ENCODE results near the gene SH3RF2. TPM values are rescaled to one million over a fixed set of nuclear protein-coding genes. Genes with fewer than 3 reads are reported as not detected.

SH3RF2 gene
- total RNA-seq, 2 experiments from 2014 or later = not detected

DNA sequence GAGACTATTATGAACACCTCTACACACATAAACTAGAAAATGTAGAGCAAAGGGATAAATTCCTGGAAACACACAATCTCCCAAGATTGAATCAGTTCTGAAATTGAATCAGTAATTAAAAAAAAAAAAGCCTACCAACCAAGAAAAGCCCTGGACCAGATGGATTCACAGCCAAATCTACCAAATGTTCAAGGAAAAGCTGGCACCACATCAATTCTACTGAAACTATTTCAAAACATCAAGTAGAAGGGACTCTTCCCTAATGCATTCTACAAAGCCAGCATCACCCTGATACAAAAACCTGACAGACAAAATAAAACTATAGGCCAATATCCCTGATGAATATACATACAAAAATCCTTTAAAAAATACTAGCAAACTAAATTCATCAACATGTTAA, 38.2 kb upstream of the SH3RF2 start:
- Mint-ChIP-seq H3K27me3 (no peaks in the 10 kb centered on the region), H3K4me1 (ENCODE audit: low read depth) (no peaks in the 10 kb centered on the region), H3K4me3 (no peak overlapping the region), H3K36me3 (ENCODE audit: low read depth) (no peaks in the 10 kb centered on the region), H3K27ac (no peak overlapping the region), H3K9me3 (peaks cover 4% of the 10 kb centered on the region)
- ChIA-PET POLR2A (no interaction called here), CTCF (no interaction called here)
- intact Hi-C loops (cut with micrococcal nuclease) = no loop called here
- ATAC-seq (no peak), DNase-seq (no peak)
- TF ChIP-seq, protein P1, sequence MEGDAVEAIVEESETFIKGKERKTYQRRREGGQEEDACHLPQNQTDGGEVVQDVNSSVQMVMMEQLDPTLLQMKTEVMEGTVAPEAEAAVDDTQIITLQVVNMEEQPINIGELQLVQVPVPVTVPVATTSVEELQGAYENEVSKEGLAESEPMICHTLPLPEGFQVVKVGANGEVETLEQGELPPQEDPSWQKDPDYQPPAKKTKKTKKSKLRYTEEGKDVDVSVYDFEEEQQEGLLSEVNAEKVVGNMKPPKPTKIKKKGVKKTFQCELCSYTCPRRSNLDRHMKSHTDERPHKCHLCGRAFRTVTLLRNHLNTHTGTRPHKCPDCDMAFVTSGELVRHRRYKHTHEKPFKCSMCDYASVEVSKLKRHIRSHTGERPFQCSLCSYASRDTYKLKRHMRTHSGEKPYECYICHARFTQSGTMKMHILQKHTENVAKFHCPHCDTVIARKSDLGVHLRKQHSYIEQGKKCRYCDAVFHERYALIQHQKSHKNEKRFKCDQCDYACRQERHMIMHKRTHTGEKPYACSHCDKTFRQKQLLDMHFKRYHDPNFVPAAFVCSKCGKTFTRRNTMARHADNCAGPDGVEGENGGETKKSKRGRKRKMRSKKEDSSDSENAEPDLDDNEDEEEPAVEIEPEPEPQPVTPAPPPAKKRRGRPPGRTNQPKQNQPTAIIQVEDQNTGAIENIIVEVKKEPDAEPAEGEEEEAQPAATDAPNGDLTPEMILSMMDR (IDR thresholded peaks at IDR 0.05) = no peak

DNA sequence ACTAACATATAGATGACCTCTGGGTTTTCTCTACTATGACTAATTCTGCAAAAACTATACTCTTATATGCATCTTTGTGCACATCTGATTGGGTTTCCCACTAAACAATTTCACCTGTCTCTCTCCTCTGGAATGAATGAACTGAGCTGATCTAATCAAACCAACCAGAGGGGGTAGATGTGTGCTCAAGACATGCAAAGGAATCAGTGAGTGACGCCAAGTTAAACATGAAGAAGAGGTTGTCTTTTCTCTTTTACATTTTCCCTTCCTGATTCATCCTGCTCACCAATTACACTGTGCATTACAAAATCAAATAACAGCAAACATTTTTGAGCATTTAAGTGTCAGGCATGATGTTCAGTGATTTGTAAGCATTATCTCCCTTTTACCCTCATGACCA, 34.0 kb upstream of the SH3RF2 start:
- TF ChIP-seq, protein P1 (IDR thresholded peaks at IDR 0.05) = no peak
- Mint-ChIP-seq H3K4me3 (no peak overlapping the region), H3K27ac (no peak overlapping the region), H3K9me3 (peaks cover 4% of the 10 kb centered on the region), H3K27me3 (peaks cover 2% of the 10 kb centered on the region), H3K36me3 (ENCODE audit: low read depth) (no peaks in the 10 kb centered on the region), H3K4me1 (ENCODE audit: low read depth) (no peaks in the 10 kb centered on the region)
- CTCF ChIA-PET = no interaction called here
- POLR2A ChIA-PET = no interaction called here
- ATAC-seq = no peak
- intact Hi-C loops (cut with micrococcal nuclease) = no loop called here
- no peak for DNase-seq

DNA sequence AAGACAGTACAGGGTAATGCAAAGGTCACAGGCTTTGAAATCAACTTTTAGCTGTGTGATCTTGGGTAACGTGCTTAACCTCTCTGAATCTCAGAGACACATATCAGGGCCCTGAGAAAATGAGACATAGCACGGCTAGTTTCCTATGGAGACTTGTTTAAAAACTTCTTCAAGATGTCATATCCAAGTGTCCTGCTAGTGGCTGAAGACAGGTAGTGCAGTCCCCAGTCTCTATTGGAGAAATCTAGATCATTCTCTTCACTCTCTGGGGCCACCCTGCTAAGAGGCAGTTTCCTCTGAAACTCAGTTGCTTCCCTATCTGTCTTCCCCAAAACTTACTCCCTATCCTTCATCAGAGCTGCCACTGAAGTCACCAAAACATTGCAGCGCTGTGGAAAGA, 33.3 kb upstream of the SH3RF2 start:
- Mint-ChIP-seq H3K27me3 (peaks cover 2% of the 10 kb centered on the region), H3K9me3 (peaks cover 4% of the 10 kb centered on the region), H3K4me3 (no peak overlapping the region), H3K4me1 (ENCODE audit: low read depth) (no peaks in the 10 kb centered on the region), H3K27ac (no peak overlapping the region), H3K36me3 (ENCODE audit: low read depth) (no peaks in the 10 kb centered on the region)
- ChIA-PET POLR2A (no interaction called here), CTCF (no interaction called here)
- ATAC-seq (no peak), DNase-seq (no peak)
- intact Hi-C loops (cut with micrococcal nuclease) = no loop called here
- TF ChIP-seq, protein P1 (IDR thresholded peaks at IDR 0.05) = no peak

DNA sequence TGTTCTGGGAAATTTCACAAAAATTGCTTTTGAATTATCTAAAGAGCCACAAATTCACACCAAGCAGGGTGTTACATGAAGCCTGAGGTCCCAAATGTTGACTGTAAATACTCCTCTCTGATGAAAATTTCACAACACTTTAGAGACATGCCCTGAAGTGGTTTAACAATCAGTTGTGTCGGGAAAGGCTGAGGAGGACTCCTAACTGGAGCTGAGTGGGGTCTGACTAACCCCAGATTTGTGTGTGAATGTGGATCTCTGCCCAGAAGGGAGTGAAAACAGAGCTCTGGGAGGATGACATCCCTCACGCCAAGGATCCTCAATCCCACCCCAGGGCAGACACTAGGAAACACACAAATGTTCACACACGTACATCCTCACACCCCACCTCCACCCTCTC, 32.5 kb upstream of the SH3RF2 start:
- H3K9me3 Mint-ChIP-seq = peaks cover 4% of the 10 kb centered on the region
- intact Hi-C loops (cut with micrococcal nuclease) = no loop called here
- H3K27ac Mint-ChIP-seq = no peak overlapping the region
- no peaks in the 10 kb centered on the region for H3K36me3 Mint-ChIP-seq (ENCODE audit: low read depth)
- DNase-seq (no peak), ATAC-seq (no peak)
- ChIA-PET POLR2A (no interaction called here), CTCF (no interaction called here)
- TF ChIP-seq, protein P1 (IDR thresholded peaks at IDR 0.05) = no peak
- peaks cover 2% of the 10 kb centered on the region for H3K27me3 Mint-ChIP-seq
- no peaks in the 10 kb centered on the region for H3K4me1 Mint-ChIP-seq (ENCODE audit: low read depth)
- H3K4me3 Mint-ChIP-seq = no peak overlapping the region

DNA sequence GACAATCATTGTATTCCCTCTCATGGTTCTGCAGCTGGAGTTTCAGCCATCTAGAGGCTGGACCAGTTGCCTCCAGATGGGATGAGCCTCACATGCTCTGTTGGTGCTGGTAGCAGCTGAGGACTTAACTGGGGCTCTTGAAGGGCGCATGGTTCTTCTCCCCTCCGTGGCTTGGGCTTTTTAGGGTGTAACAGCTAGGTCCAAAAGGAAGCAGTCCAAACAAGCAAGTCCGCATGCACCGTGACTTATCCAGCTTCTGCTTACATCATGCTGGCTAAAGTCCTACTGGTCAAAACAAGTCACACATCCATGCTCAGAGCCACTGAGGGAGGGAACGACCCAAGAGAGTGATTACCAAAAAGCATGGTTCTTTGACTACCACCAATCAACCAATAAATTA, 31.6 kb upstream of the SH3RF2 start:
- H3K36me3 Mint-ChIP-seq (ENCODE audit: low read depth) = no peaks in the 10 kb centered on the region

More for the DNA sequence above, 31.6 kb upstream of the SH3RF2 start:
- POLR2A ChIA-PET = no interaction called here
- TF ChIP-seq, protein P1 (IDR thresholded peaks at IDR 0.05) = no peak
- H3K4me1 Mint-ChIP-seq (ENCODE audit: low read depth) = no peaks in the 10 kb centered on the region
- H3K9me3 Mint-ChIP-seq = peaks cover 1% of the 10 kb centered on the region
- H3K27ac Mint-ChIP-seq = no peak overlapping the region
- DNase-seq = no peak
- no peak overlapping the region for H3K4me3 Mint-ChIP-seq
- peaks cover 2% of the 10 kb centered on the region for H3K27me3 Mint-ChIP-seq
- intact Hi-C loops (cut with micrococcal nuclease) = no loop called here
- no peak for ATAC-seq
- CTCF ChIA-PET = no interaction called here

Data from activated CD8-positive, alpha-beta T cell treated with anti-CD3 and anti-CD28 coated beads for 36 hours (primary cell).